HEK293 (cell line): ENCODE results near the gene CYP2F1.
"Not testable (repeated sequence)": the region's sequence is repeated elsewhere in the genome, so short reads cannot be mapped to it uniquely, and the experiment has no call there.

Experiments used
- CTCF ChIA-PET: fragments of 350-600 bp; formaldehyde crosslinking; extraction: SDS; loops from one replicate; lab custom pipeline; 2021; ENCODE audit warnings: antibody characterized with exemption; lab: Yijun Ruan, JAX
- POLR2A ChIA-PET: fragments of 300-600 bp; formaldehyde crosslinking; extraction: SDS; loops from one replicate; lab custom pipeline; 2020; ENCODE audit warnings: antibody characterized with exemption, inconsistent platforms; lab: Yijun Ruan, JAX
- H3K27ac ChIP-seq: fragments of 200-500 bp; sonication (Bioruptor generic); 2 replicates; pipeline ENCODE4 v1.5.1; 2014; ENCODE audit warnings: low read depth, low read length, control low read depth, inconsistent platforms; ENCODE audit errors: extremely low read depth
- H3K36me3 ChIP-seq, 2 experiments: fragments of 200-500 bp in 1 of 2; sonication (Bioruptor generic) in 1 of 2; 1 replicate in 1 of 2; 2 replicates in 1 of 2; pipeline ENCODE4 v1.5.1; 2014 to 2017; ENCODE audit warnings: inconsistent platforms in 2 of 2, low read length in 2 of 2; ENCODE audit not compliant: control insufficient read depth in 2 of 2, insufficient read depth in 1 of 2
- H3K4me1 ChIP-seq: fragments of 200-500 bp; sonication (Bioruptor generic); 2 replicates; pipeline ENCODE4 v1.5.1; 2014; ENCODE audit warnings: mild to moderate bottlenecking, low read length, inconsistent platforms; ENCODE audit not compliant: control insufficient read depth, insufficient read depth
- H3K4me3 ChIP-seq: 2 replicates; pipeline ENCODE4 v1.5.1; 2011; ENCODE audit warnings: low read depth, mild to moderate bottlenecking, control low read depth, low read length, moderate library complexity
- H3K9me3 ChIP-seq: fragments of 200-500 bp; sonication (Bioruptor generic); 2 replicates; pipeline ENCODE4 v1.5.1; 2014; ENCODE audit warnings: low read depth, low read length, inconsistent platforms; ENCODE audit not compliant: control insufficient read depth, insufficient read depth
- GLI2 ChIP-seq: fragments of 450-650 bp; formaldehyde crosslinking; IDR thresholded peaks from 2 replicates; pipeline ENCODE4; 2017; ENCODE audit warnings: missing biosample characterization, missing genetic modification characterization, low read depth, borderline replicate concordance
- HOXC10 ChIP-seq: sonication (generic); formaldehyde crosslinking; IDR thresholded peaks from 2 replicates; pipeline ENCODE4 v1.8.1; 2023; ENCODE audit warnings: mild to moderate bottlenecking, missing genetic modification reagents
- PRDM10 ChIP-seq: fragments of 450-650 bp; formaldehyde crosslinking; IDR thresholded peaks from 2 replicates; pipeline ENCODE4 v1.5.1; 2016; ENCODE audit warnings: missing biosample characterization, missing genetic modification characterization
- TRIM28 ChIP-seq: IDR thresholded peaks from 2 replicates; pipeline ENCODE4 v1.6.1; 2011; ENCODE audit warnings: low read length, control low read depth, borderline replicate concordance
- YY1 ChIP-seq: fragments of 450-650 bp; formaldehyde crosslinking; IDR thresholded peaks from 2 replicates; pipeline ENCODE4 v1.5.1; 2018; ENCODE audit warnings: missing biosample characterization, missing genetic modification characterization
- ZBTB20 ChIP-seq: fragments of 450-650 bp; formaldehyde crosslinking; IDR thresholded peaks from 2 replicates; pipeline ENCODE4 v1.5.1; 2016; ENCODE audit warnings: missing biosample characterization, missing genetic modification characterization
- ZFP3 ChIP-seq: fragments of 450-650 bp; formaldehyde crosslinking; IDR thresholded peaks from 2 replicates; pipeline ENCODE4 v1.5.1; 2016; ENCODE audit warnings: low read depth, missing biosample characterization, missing genetic modification characterization
- ZFP41 ChIP-seq: fragments of 450-650 bp; formaldehyde crosslinking; IDR thresholded peaks from 2 replicates; pipeline ENCODE4 v1.5.1; 2016; ENCODE audit warnings: missing biosample characterization, missing genetic modification characterization, borderline replicate concordance
- ZNF121 ChIP-seq: fragments of 450-650 bp; formaldehyde crosslinking; IDR thresholded peaks from 2 replicates; pipeline ENCODE4 v1.5.1; 2016; ENCODE audit warnings: missing biosample characterization, missing genetic modification characterization
- ZNF133 ChIP-seq: fragments of 450-650 bp; formaldehyde crosslinking; IDR thresholded peaks from 2 replicates; pipeline ENCODE4 v1.5.1; 2016; ENCODE audit warnings: missing biosample characterization, missing genetic modification characterization
- ZNF169 ChIP-seq: fragments of 450-650 bp; formaldehyde crosslinking; IDR thresholded peaks from 2 replicates; pipeline ENCODE4 v1.5.1; 2016; ENCODE audit warnings: missing biosample characterization, missing genetic modification characterization
- ZNF211 ChIP-seq: fragments of 450-650 bp; formaldehyde crosslinking; IDR thresholded peaks from 2 replicates; pipeline ENCODE4 v1.5.1; 2016; ENCODE audit warnings: low read depth, missing biosample characterization, missing genetic modification characterization
- ZNF362 ChIP-seq: fragments of 450-650 bp; formaldehyde crosslinking; IDR thresholded peaks from 2 replicates; pipeline ENCODE4 v1.5.1; 2016; ENCODE audit warnings: missing biosample characterization, missing genetic modification characterization
- ZNF423 ChIP-seq: fragments of 450-650 bp; formaldehyde crosslinking; IDR thresholded peaks from 2 replicates; pipeline ENCODE4 v1.5.1; 2016; ENCODE audit warnings: missing biosample characterization, missing genetic modification characterization
- ZNF433 ChIP-seq: fragments of 450-650 bp; formaldehyde crosslinking; IDR thresholded peaks from 2 replicates; pipeline ENCODE4 v1.5.1; 2016; ENCODE audit warnings: missing biosample characterization, missing genetic modification characterization, low read depth
- ZNF501 ChIP-seq: fragments of 450-650 bp; formaldehyde crosslinking; IDR thresholded peaks from 2 replicates; pipeline ENCODE4 v1.5.1; 2016; ENCODE audit warnings: missing biosample characterization, missing genetic modification characterization
- ZNF521 ChIP-seq: fragments of 450-650 bp; formaldehyde crosslinking; IDR thresholded peaks from 2 replicates; pipeline ENCODE4 v1.5.1; 2017; ENCODE audit warnings: missing biosample characterization, mild to moderate bottlenecking, missing genetic modification characterization
- ZNF558 ChIP-seq: fragments of 450-650 bp; formaldehyde crosslinking; IDR thresholded peaks from 2 replicates; pipeline ENCODE4 v1.5.1; 2016; ENCODE audit warnings: missing biosample characterization, missing genetic modification characterization
- ZNF561 ChIP-seq: fragments of 450-650 bp; IDR thresholded peaks from 2 replicates; pipeline ENCODE4 v1.5.1; 2018; ENCODE audit warnings: missing biosample characterization, missing genetic modification characterization, borderline replicate concordance
- ZNF626 ChIP-seq: fragments of 450-650 bp; sonication (Bioruptor Pico); formaldehyde crosslinking; IDR thresholded peaks from 2 replicates; pipeline ENCODE4 v1.5.1; 2018; ENCODE audit warnings: missing biosample characterization, missing genetic modification characterization, inconsistent platforms
- ZNF785 ChIP-seq: fragments of 450-650 bp; formaldehyde crosslinking; IDR thresholded peaks from 2 replicates; pipeline ENCODE4 v1.5.1; 2016; ENCODE audit warnings: missing biosample characterization, missing genetic modification characterization
- TF ChIP-seq, protein P1 (sequence below): fragments of 450-650 bp; formaldehyde crosslinking; IDR thresholded peaks from 2 replicates; pipeline ENCODE4 v1.5.1; 2016; ENCODE audit warnings: missing biosample characterization, missing genetic modification characterization, borderline replicate concordance

Gene CYP2F1

DNA sequence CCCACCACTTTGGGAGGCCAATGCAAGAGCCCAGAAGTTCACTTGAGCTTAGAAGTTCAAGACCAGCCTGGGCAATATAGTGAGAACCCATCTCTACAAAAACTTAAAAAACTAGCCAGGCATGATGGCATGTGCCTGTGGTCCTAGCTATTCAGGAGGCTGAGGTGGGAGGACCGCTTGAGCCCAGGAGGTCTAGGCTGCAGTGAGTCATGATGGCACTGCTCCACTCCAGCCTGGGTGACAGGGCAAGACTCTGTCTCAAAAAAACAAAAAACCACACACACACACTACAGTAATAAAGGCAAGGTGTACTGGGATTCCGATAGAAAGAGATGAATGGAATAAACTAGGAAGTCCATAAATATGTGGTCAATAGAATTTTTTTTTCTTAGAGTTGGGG is 35.6 kb downstream of the CYP2F1 start:
- TF ChIP-seq ZNF558 (tag by site-specific recombination) (no peak), TRIM28 (no peak), ZBTB20 (tag by site-specific recombination) (no peak), HOXC10 (no peak), ZNF521 (tag by site-specific recombination) (no peak), ZNF626 (no peak), PRDM10 (no peak), ZFP3 (no peak), ZNF169 (tag by site-specific recombination) (no peak), ZNF561 (tag by site-specific recombination) (no peak), ZNF423 (tag by site-specific recombination) (no peak), ZNF133 (tag by site-specific recombination) (no peak), ZNF785 (tag by site-specific recombination) (no peak), ZNF211 (tag by site-specific recombination) (no peak), ZNF501 (no peak), GLI2 (no peak), ZNF121 (tag by site-specific recombination) (no peak), ZNF433 (tag by site-specific recombination) (no peak), YY1 (tag by site-specific recombination) (no peak), ZFP41 (tag by site-specific recombination) (no peak)
- TF ChIP-seq, all 188 proteins: peak for 0
- no peaks in the 10 kb centered on the region for H3K36me3 ChIP-seq
- H3K4me3 ChIP-seq: no peak overlapping the region
- no peaks in the 10 kb centered on the region for H3K9me3 ChIP-seq
- H3K4me1 ChIP-seq: no peaks in the 10 kb centered on the region
- H3K27ac ChIP-seq: no peak overlapping the region
- ChIA-PET CTCF (interaction anchor here (0.6 to 1.0 kb wide), 4 partner anchors 54 to 173 kb away, joined by 3 to 5 read pairs (median 3); no protein-coding TSS in a partner anchor), POLR2A (no interaction called here)

DNA sequence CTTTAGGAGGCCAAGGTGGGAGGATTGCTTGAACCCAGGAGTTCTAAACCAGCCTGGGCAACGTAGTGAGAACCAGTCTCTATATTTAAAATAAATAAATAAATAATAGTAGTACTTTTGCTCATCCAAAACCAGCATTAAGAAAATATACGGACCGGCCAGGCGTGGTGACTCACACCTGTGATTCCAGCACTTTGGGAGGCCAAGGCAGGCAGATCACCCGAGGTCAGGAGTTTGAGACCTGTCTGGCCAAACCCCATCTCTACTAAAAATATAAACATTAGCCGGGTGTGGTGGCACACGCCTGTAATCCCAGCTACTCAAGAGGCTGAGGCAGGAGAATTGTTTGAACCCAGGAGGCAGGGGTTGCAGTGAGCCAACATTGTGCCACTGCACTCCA is 36.8 kb downstream of the CYP2F1 start:
- CTCF ChIA-PET: interaction anchor here (0.7 to 1.0 kb wide), 3 partner anchors 25 to 41 kb away, joined by 3 read pairs; no protein-coding TSS in a partner anchor
- H3K9me3 ChIP-seq, H3K4me3 ChIP-seq, POLR2A ChIA-PET, H3K4me1 ChIP-seq, H3K27ac ChIP-seq, H3K36me3 ChIP-seq: not testable (repeated sequence)

DNA sequence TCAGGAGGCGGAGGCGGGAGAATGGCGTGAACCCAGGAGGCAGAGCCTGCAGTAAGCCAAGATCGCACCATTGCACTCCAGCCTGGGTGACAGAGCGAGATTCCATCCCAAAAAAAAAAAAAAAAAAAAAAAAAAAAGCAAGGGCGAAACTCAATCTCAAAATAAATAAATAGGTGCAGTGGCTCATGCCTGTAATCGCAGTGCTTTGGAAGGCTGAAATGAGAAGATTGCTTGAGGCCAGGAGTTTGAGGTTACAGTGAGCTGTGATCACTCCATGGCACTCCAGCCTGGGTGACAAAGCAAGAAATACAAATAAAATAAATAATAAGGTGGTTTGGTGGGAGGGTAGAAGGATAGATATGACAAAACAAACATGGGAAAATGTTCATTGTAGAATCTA is 39.8 kb downstream of the CYP2F1 start:
- H3K4me1 ChIP-seq: no peaks in the 10 kb centered on the region
- no peak overlapping the region for H3K4me3 ChIP-seq
- ChIA-PET POLR2A (interaction anchor here (0.7 kb wide), 1 partner anchor 32 kb away, joined by 3 read pairs; no protein-coding TSS in a partner anchor), CTCF (interaction anchor here (1.2 kb wide), 1 partner anchor 10 kb away, joined by 5 read pairs; no protein-coding TSS in a partner anchor)
- H3K9me3 ChIP-seq: 0 out of 2 replicates have a peak, but pooled peaks cover 2% of the 10 kb centered on the region
- H3K27ac ChIP-seq: no peak overlapping the region
- TF ChIP-seq ZNF362 (tag by site-specific recombination): 0 out of 2 replicates have a peak, but pooled peaks have one; percentile 21
- TF ChIP-seq ZNF169 (tag by site-specific recombination): no peak
- TF ChIP-seq, protein P1, sequence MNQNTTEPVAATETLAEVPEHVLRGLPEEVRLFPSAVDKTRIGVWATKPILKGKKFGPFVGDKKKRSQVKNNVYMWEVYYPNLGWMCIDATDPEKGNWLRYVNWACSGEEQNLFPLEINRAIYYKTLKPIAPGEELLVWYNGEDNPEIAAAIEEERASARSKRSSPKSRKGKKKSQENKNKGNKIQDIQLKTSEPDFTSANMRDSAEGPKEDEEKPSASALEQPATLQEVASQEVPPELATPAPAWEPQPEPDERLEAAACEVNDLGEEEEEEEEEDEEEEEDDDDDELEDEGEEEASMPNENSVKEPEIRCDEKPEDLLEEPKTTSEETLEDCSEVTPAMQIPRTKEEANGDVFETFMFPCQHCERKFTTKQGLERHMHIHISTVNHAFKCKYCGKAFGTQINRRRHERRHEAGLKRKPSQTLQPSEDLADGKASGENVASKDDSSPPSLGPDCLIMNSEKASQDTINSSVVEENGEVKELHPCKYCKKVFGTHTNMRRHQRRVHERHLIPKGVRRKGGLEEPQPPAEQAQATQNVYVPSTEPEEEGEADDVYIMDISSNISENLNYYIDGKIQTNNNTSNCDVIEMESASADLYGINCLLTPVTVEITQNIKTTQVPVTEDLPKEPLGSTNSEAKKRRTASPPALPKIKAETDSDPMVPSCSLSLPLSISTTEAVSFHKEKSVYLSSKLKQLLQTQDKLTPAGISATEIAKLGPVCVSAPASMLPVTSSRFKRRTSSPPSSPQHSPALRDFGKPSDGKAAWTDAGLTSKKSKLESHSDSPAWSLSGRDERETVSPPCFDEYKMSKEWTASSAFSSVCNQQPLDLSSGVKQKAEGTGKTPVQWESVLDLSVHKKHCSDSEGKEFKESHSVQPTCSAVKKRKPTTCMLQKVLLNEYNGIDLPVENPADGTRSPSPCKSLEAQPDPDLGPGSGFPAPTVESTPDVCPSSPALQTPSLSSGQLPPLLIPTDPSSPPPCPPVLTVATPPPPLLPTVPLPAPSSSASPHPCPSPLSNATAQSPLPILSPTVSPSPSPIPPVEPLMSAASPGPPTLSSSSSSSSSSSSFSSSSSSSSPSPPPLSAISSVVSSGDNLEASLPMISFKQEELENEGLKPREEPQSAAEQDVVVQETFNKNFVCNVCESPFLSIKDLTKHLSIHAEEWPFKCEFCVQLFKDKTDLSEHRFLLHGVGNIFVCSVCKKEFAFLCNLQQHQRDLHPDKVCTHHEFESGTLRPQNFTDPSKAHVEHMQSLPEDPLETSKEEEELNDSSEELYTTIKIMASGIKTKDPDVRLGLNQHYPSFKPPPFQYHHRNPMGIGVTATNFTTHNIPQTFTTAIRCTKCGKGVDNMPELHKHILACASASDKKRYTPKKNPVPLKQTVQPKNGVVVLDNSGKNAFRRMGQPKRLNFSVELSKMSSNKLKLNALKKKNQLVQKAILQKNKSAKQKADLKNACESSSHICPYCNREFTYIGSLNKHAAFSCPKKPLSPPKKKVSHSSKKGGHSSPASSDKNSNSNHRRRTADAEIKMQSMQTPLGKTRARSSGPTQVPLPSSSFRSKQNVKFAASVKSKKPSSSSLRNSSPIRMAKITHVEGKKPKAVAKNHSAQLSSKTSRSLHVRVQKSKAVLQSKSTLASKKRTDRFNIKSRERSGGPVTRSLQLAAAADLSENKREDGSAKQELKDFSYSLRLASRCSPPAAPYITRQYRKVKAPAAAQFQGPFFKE: no peak
- H3K36me3 ChIP-seq: no peaks in the 10 kb centered on the region
